Liver (tissue), 9 donors: Measurements from ENCODE around the gene SLC25A38. TPM values are rescaled to one million over a fixed set of nuclear protein-coding genes. Genes with fewer than 3 reads are reported as not detected.

Source experiments
- DNase-seq: peaks from one replicate; pipeline ENCODE4 v3.0.0-alpha.2; 2017; ENCODE audit warnings: low spot score
- H3K27ac ChIP-seq, 2 donors: one replicate each; pipeline ENCODE4 v1.7.0; 2013; ENCODE audit warnings: inconsistent platforms in 2 of 2, low read length in 2 of 2, control low read depth in 1 of 2, low read depth in 1 of 2, mild to moderate bottlenecking in 1 of 2
- H3K27me3 ChIP-seq, 4 donors: one replicate each; pipeline versions ENCODE4 v1.6.1 to v1.7.0; 2013; ENCODE audit warnings: low read length in 3 of 4, inconsistent platforms in 1 of 4, mild to moderate bottlenecking in 1 of 4, moderate library complexity in 1 of 4; ENCODE audit not compliant: control insufficient read depth in 4 of 4, insufficient read depth in 4 of 4
- H3K36me3 ChIP-seq, 4 donors: one replicate each; pipeline versions ENCODE4 v1.6.1 to v1.7.0; 2013; ENCODE audit warnings: low read length in 3 of 4, mild to moderate bottlenecking in 3 of 4, low read depth in 1 of 4, moderate library complexity in 1 of 4; ENCODE audit not compliant: control insufficient read depth in 4 of 4, insufficient read depth in 3 of 4
- H3K4me1 ChIP-seq, 4 donors: one replicate each; pipeline versions ENCODE4 v1.6.1 to v1.7.0; 2013; ENCODE audit warnings: low read length in 3 of 4, mild to moderate bottlenecking in 3 of 4, moderate library complexity in 1 of 4; ENCODE audit not compliant: control insufficient read depth in 4 of 4, insufficient read depth in 4 of 4
- H3K4me3 ChIP-seq, 3 donors: one replicate each; pipeline versions ENCODE4 v1.6.1 to v1.7.0; 2013; ENCODE audit warnings: low read length in 3 of 3, control low read depth in 1 of 3, low read depth in 1 of 3, mild to moderate bottlenecking in 1 of 3
- H3K9ac ChIP-seq, 2 donors: one replicate each; pipeline ENCODE4 v1.7.0; 2013; ENCODE audit warnings: low read length in 2 of 2, mild to moderate bottlenecking in 2 of 2, moderate library complexity in 2 of 2, control low read depth in 1 of 2, low read depth in 1 of 2
- H3K9me3 ChIP-seq, 4 donors: one replicate each; pipeline versions ENCODE4 v1.6.1 to v1.7.0; 2013; ENCODE audit warnings: low read length in 3 of 4; ENCODE audit not compliant: control insufficient read depth in 4 of 4
- ATF3 ChIP-seq: IDR thresholded peaks from 2 replicates; pipeline ENCODE4 v1.6.1; 2016; ENCODE audit warnings: antibody characterized with exemption
- CTCF ChIP-seq: fragments of 150-350 bp; IDR thresholded peaks from 2 replicates; pipeline ENCODE4 v1.5.1; 2017; ENCODE audit warnings: improper control_type of control experiment, low read depth, low read length; ENCODE audit not compliant: missing input control
- EGR1 ChIP-seq, 2 donors: IDR thresholded peaks; 2 replicates each; pipeline ENCODE4 v1.6.1; 2016 to 2018; ENCODE audit warnings: antibody characterized with exemption in 2 of 2, low read depth in 2 of 2
- FOXA1 ChIP-seq: IDR thresholded peaks from 2 replicates; pipeline ENCODE4 v1.6.1; 2016; ENCODE audit warnings: antibody characterized with exemption
- FOXA2 ChIP-seq: IDR thresholded peaks from 2 replicates; pipeline ENCODE4 v1.6.1; 2016; ENCODE audit warnings: antibody characterized with exemption
- GABPA ChIP-seq, 2 donors: IDR thresholded peaks in 1 of 2; conservative IDR thresholded peaks in 1 of 2; 2 replicates each; pipeline ENCODE4 v1.6.1; 2016; ENCODE audit warnings: antibody characterized with exemption in 2 of 2, mild to moderate bottlenecking in 1 of 2, moderate library complexity in 1 of 2
- HNF4A ChIP-seq, 2 donors: conservative IDR thresholded peaks; 2 replicates each; pipeline ENCODE4 v1.6.1; 2016; ENCODE audit warnings: antibody characterized with exemption in 2 of 2, mild to moderate bottlenecking in 2 of 2
- HNF4G ChIP-seq: IDR thresholded peaks from 2 replicates; pipeline ENCODE4 v1.6.1; 2016; ENCODE audit warnings: antibody characterized with exemption
- JUND ChIP-seq, 2 donors: IDR thresholded peaks; 2 replicates each; pipeline ENCODE4 v1.6.1; 2016; ENCODE audit warnings: antibody characterized with exemption in 2 of 2
- RAD21 ChIP-seq, 2 donors: IDR thresholded peaks; 2 replicates each; pipeline ENCODE4 v1.6.1; 2016; ENCODE audit warnings: antibody characterized with exemption in 2 of 2, mild to moderate bottlenecking in 2 of 2
- RXRA ChIP-seq, 2 donors: IDR thresholded peaks; 2 replicates each; pipeline ENCODE4 v1.6.1; 2017 to 2018; ENCODE audit warnings: antibody characterized with exemption in 2 of 2, mild to moderate bottlenecking in 1 of 2
- SP1 ChIP-seq: IDR thresholded peaks from 2 replicates; pipeline ENCODE4 v1.6.1; 2018; ENCODE audit warnings: antibody characterized with exemption, mild to moderate bottlenecking
- TAF1 ChIP-seq: conservative IDR thresholded peaks from 2 replicates; pipeline ENCODE4 v1.6.1; 2016; ENCODE audit warnings: antibody characterized with exemption, mild to moderate bottlenecking
- YY1 ChIP-seq: IDR thresholded peaks from 2 replicates; pipeline ENCODE4 v1.6.1; 2016; ENCODE audit warnings: antibody characterized with exemption, mild to moderate bottlenecking
- WGBS: extraction: QIAGEN DNeasy Blood & Tissue Kit; methylation state at CpG from one replicate; pipeline ENCODE4 v1.1.7; 2013; 5-methylcytosine and 5-hydroxymethylcytosine counted together
- polyA plus RNA-seq, 2 donors: library from polyadenylated mRNA; stranded (reverse) in 1 of 2; unstranded in 1 of 2; fragments of 200-250 nt in 1 of 2; fragments of >200 nt in 1 of 2; fragmentation: Nextera tagmentation in 1 of 2; extraction: Ambion mirVana in 1 of 2; gene quantifications; one replicate each; pipeline versions ENCODE4 v1.2.1 to v1.2.3, GENCODE V29; 2013 to 2015
- total RNA-seq, 2 donors: library from RNA; depleted of rRNA; stranded (reverse); fragments of >200 nt; gene quantifications; one replicate each; pipeline ENCODE4 v1.2.3, GENCODE V29; 2014
- TF ChIP-seq, protein P1 (sequence below): IDR thresholded peaks from 2 replicates; pipeline ENCODE4 v1.6.1; 2016; ENCODE audit warnings: antibody characterized with exemption
- TF ChIP-seq, protein P2 (sequence below): IDR thresholded peaks from 2 replicates; pipeline ENCODE4 v1.6.1; 2016; ENCODE audit warnings: antibody characterized with exemption, mild to moderate bottlenecking
- TF ChIP-seq, protein P3 (sequence below): IDR thresholded peaks from 2 replicates; pipeline ENCODE4 v1.6.1; 2016; ENCODE audit warnings: antibody characterized with exemption
- donor health status: healthy.
- donor health status: healthy.
- donor health status: healthy.
- donor health status: healthy.
- donor health status: healthy.

The SLC25A38 gene
- total and polyA plus RNA-seq, 4 donors, result 19.8 to 44.4 (median 24.3) TPM

- H3K4me3 ChIP-seq, result no peak overlapping the region
- peaks cover 3 to 15% (median 9%) of the 10 kb centered on the region in 4 donors for H3K36me3 ChIP-seq
- no peak for TF ChIP-seq HNF4G
- no peak for TF ChIP-seq FOXA1
- TF ChIP-seq, protein P1, sequence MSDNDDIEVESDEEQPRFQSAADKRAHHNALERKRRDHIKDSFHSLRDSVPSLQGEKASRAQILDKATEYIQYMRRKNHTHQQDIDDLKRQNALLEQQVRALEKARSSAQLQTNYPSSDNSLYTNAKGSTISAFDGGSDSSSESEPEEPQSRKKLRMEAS, result no peak
- no peak for TF ChIP-seq FOXA2
- no peak for TF ChIP-seq RAD21 (IDR thresholded peaks at IDR 0.05)
- TF ChIP-seq, protein P2, sequence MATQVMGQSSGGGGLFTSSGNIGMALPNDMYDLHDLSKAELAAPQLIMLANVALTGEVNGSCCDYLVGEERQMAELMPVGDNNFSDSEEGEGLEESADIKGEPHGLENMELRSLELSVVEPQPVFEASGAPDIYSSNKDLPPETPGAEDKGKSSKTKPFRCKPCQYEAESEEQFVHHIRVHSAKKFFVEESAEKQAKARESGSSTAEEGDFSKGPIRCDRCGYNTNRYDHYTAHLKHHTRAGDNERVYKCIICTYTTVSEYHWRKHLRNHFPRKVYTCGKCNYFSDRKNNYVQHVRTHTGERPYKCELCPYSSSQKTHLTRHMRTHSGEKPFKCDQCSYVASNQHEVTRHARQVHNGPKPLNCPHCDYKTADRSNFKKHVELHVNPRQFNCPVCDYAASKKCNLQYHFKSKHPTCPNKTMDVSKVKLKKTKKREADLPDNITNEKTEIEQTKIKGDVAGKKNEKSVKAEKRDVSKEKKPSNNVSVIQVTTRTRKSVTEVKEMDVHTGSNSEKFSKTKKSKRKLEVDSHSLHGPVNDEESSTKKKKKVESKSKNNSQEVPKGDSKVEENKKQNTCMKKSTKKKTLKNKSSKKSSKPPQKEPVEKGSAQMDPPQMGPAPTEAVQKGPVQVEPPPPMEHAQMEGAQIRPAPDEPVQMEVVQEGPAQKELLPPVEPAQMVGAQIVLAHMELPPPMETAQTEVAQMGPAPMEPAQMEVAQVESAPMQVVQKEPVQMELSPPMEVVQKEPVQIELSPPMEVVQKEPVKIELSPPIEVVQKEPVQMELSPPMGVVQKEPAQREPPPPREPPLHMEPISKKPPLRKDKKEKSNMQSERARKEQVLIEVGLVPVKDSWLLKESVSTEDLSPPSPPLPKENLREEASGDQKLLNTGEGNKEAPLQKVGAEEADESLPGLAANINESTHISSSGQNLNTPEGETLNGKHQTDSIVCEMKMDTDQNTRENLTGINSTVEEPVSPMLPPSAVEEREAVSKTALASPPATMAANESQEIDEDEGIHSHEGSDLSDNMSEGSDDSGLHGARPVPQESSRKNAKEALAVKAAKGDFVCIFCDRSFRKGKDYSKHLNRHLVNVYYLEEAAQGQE, result no peak
- TF ChIP-seq SP1, result no peak
- no peak for TF ChIP-seq JUND (IDR thresholded peaks at IDR 0.05)
- TF ChIP-seq, protein P3, sequence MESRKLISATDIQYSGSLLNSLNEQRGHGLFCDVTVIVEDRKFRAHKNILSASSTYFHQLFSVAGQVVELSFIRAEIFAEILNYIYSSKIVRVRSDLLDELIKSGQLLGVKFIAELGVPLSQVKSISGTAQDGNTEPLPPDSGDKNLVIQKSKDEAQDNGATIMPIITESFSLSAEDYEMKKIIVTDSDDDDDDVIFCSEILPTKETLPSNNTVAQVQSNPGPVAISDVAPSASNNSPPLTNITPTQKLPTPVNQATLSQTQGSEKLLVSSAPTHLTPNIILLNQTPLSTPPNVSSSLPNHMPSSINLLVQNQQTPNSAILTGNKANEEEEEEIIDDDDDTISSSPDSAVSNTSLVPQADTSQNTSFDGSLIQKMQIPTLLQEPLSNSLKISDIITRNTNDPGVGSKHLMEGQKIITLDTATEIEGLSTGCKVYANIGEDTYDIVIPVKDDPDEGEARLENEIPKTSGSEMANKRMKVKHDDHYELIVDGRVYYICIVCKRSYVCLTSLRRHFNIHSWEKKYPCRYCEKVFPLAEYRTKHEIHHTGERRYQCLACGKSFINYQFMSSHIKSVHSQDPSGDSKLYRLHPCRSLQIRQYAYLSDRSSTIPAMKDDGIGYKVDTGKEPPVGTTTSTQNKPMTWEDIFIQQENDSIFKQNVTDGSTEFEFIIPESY, result no peak
- no peak for TF ChIP-seq TAF1
- TF ChIP-seq HNF4A (conservative IDR thresholded peaks at IDR 0.05), result no peak
- no peak for TF ChIP-seq CTCF
- TF ChIP-seq GABPA (IDR thresholded peaks at IDR 0.05 in 1 of 2, conservative IDR thresholded peaks at IDR 0.05 in 1 of 2), result no peak
- no peak for TF ChIP-seq EGR1 (IDR thresholded peaks at IDR 0.05; ENCODE audit: low read depth in 2 of 2)
- TF ChIP-seq YY1, result no peak
- TF ChIP-seq ATF3, result no peak
- no peak for TF ChIP-seq RXRA (IDR thresholded peaks at IDR 0.05)
- no peaks in the 10 kb centered on the region for H3K9me3 ChIP-seq
- H3K9ac ChIP-seq, result no peak overlapping the region
- DNase-seq, result no peak
- no peaks in the 10 kb centered on the region for H3K27me3 ChIP-seq
- H3K27ac ChIP-seq, result no peak overlapping the region
- 77% methylated on average over 5 of the region's 5 CpGs for WGBS
- H3K4me1 ChIP-seq, result peaks cover 9 to 28% (median 20%) of the 10 kb centered on the region in 4 donors
Observed at GRCh38 chr3:39386318-39386717, 3.1 kb downstream of the SLC25A38 start.
